ENCODE data around the gene PLPPR1. TPM values are rescaled to one million over a fixed set of nuclear protein-coding genes. Genes with fewer than 3 reads are reported as not detected.

PLPPR1 gene
- total RNA-seq, 1 experiment from 2014 or later, result not detected

DNA sequence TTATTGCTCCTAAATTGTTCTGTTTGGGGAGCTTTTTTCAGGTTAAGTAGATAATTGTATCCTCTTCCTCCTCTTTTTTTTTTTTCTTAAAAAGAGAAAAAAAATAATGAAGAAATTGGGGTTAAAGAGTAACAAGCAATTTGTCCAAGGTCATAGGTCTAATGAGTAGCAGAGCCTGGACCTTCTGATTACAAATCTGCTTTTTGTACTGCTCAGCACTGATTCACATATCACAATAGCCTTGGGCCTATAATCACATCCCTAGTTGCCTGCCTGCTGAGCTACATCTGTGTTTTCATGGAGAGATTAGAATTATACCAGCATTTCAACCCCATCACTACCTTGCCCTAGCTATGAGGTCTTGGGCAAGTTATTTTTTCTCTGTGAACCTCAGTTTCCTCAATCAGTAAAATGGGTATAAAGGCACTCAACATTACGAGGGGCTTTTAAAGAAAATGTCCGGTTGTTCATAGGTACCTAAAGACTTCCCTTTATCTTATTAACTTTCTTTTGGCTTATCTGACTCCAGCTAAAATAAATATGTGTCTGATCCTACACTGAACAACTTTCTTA, 204.0 kb downstream of the PLPPR1 start:
- no peaks in the 10 kb centered on the region for H3K36me3 ChIP-seq (ENCODE audit: control insufficient read depth, insufficient read depth, low read length)
- TF ChIP-seq, protein P1, sequence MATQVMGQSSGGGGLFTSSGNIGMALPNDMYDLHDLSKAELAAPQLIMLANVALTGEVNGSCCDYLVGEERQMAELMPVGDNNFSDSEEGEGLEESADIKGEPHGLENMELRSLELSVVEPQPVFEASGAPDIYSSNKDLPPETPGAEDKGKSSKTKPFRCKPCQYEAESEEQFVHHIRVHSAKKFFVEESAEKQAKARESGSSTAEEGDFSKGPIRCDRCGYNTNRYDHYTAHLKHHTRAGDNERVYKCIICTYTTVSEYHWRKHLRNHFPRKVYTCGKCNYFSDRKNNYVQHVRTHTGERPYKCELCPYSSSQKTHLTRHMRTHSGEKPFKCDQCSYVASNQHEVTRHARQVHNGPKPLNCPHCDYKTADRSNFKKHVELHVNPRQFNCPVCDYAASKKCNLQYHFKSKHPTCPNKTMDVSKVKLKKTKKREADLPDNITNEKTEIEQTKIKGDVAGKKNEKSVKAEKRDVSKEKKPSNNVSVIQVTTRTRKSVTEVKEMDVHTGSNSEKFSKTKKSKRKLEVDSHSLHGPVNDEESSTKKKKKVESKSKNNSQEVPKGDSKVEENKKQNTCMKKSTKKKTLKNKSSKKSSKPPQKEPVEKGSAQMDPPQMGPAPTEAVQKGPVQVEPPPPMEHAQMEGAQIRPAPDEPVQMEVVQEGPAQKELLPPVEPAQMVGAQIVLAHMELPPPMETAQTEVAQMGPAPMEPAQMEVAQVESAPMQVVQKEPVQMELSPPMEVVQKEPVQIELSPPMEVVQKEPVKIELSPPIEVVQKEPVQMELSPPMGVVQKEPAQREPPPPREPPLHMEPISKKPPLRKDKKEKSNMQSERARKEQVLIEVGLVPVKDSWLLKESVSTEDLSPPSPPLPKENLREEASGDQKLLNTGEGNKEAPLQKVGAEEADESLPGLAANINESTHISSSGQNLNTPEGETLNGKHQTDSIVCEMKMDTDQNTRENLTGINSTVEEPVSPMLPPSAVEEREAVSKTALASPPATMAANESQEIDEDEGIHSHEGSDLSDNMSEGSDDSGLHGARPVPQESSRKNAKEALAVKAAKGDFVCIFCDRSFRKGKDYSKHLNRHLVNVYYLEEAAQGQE (IDR thresholded peaks at IDR 0.05; ENCODE audit: insufficient read depth in 1 of 2, low read depth in 2 of 2, low read length in 1 of 2), result no peak
- TF ChIP-seq, protein P2, sequence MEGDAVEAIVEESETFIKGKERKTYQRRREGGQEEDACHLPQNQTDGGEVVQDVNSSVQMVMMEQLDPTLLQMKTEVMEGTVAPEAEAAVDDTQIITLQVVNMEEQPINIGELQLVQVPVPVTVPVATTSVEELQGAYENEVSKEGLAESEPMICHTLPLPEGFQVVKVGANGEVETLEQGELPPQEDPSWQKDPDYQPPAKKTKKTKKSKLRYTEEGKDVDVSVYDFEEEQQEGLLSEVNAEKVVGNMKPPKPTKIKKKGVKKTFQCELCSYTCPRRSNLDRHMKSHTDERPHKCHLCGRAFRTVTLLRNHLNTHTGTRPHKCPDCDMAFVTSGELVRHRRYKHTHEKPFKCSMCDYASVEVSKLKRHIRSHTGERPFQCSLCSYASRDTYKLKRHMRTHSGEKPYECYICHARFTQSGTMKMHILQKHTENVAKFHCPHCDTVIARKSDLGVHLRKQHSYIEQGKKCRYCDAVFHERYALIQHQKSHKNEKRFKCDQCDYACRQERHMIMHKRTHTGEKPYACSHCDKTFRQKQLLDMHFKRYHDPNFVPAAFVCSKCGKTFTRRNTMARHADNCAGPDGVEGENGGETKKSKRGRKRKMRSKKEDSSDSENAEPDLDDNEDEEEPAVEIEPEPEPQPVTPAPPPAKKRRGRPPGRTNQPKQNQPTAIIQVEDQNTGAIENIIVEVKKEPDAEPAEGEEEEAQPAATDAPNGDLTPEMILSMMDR (IDR thresholded peaks at IDR 0.05), result no peak
- TF ChIP-seq SIN3A (IDR thresholded peaks at IDR 0.05; ENCODE audit: borderline replicate concordance, insufficient read depth, low read depth, low read length), result no peak
- TF ChIP-seq TCF7L2 (IDR thresholded peaks at IDR 0.05; ENCODE audit: low read depth, low read length), result no peak
- no peak for TF ChIP-seq POLR2AphosphoS5 (IDR thresholded peaks at IDR 0.05; ENCODE audit: low read depth, low read length)
- in situ Hi-C loops (cut with HindIII; ENCODE audit: low pct_unique_long_range_greater_than_20kb, low sequenced_read_pairs), result no loop called here
- H3K4me3 ChIP-seq (ENCODE audit: low read depth in 2 of 2, low read length in 2 of 2), result no peak overlapping the region
- POLR2A ChIA-PET, result interaction anchor here (0.6 kb wide), 1 partner anchor 1082 kb away, joined by 6 read pairs; no protein-coding TSS in a partner anchor
- no peaks in the 10 kb centered on the region for H3K9me3 ChIP-seq (ENCODE audit: control insufficient read depth, insufficient read depth, low read depth, low read length)
- ATAC-seq (no peak), DNase-seq (ENCODE audit: low read depth, low spot score) (no peak)
- no peaks in the 10 kb centered on the region for H3K4me1 ChIP-seq (ENCODE audit: control insufficient read depth, insufficient read depth, low read length)
- intact Hi-C loops (cut with micrococcal nuclease; ENCODE audit: unreplicated experiment), result loop anchor here (5.0 kb wide), 1 partner anchor 515 kb away; no protein-coding TSS in a partner anchor
- BruUV-seq (replicated peaks), result no TSS peak
- CTCF ChIA-PET, result no interaction called here
- no peaks in the 10 kb centered on the region for H3K27me3 ChIP-seq (ENCODE audit: control insufficient read depth, insufficient read depth, low read length)
- no peak overlapping the region for H3K27ac ChIP-seq (ENCODE audit: low read length)

DNA sequence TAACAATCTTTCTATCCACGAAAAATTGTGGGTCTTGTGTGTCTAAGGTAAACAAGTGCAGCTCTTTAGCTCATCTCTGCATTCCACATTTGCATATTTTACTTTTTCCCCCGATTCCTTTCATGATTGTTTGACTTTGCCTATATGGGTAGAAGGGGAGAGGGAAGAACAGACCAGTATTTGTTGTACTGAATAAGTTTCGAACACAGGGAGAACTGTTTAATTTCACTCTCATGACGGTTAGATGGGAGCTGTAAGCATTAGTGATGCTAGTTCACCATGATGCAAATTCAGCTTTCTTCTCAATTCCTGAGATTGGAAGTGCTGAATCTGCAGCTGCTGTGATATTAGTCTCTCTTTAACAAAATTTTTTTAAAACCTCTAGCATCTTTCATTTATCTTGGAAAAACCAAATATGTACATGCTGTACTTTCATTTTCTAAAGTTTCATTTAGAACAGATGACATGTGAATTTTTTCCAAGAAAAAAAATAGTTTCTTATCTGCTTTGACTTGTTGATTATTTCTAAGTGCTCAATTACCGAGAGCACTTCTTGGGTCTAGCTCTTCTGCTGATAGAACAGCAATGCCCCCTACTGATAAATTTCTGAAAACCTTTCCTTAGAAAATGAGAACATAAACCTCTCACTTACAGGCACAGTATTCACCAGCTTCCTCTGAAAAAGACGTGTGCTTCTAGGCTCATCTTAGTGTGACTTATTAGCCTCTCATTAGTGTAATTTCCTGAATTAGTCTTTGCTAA, 206.8 kb downstream of the PLPPR1 start:
- Histone ChIP-seq H3K27me3 (ENCODE audit: control insufficient read depth, insufficient read depth, low read length) (no peaks in the 10 kb centered on the region), H3K36me3 (ENCODE audit: control insufficient read depth, insufficient read depth, low read length) (no peaks in the 10 kb centered on the region), H3K27ac (ENCODE audit: low read length) (no peak overlapping the region), H3K9me3 (ENCODE audit: control insufficient read depth, insufficient read depth, low read depth, low read length) (no peaks in the 10 kb centered on the region), H3K4me1 (ENCODE audit: control insufficient read depth, insufficient read depth, low read length) (no peaks in the 10 kb centered on the region), H3K4me3 (ENCODE audit: low read depth in 2 of 2, low read length in 2 of 2) (no peak overlapping the region)
- ATAC-seq (no peak), DNase-seq (ENCODE audit: low read depth, low spot score) (no peak)
- TF ChIP-seq, protein P2 (IDR thresholded peaks at IDR 0.05), result peak; percentile 53; the same call in 1 of the 2 replicates
- TF ChIP-seq TCF7L2 (IDR thresholded peaks at IDR 0.05; ENCODE audit: low read depth, low read length), result no peak
- intact Hi-C loops (cut with micrococcal nuclease; ENCODE audit: unreplicated experiment) (loop anchor here (5.0 kb wide), 1 partner anchor 633 kb away; no protein-coding TSS in a partner anchor), in situ Hi-C loops (cut with HindIII; ENCODE audit: low pct_unique_long_range_greater_than_20kb, low sequenced_read_pairs) (no loop called here)
- POLR2A ChIA-PET, result interaction anchor here (0.6 kb wide), 1 partner anchor 758 kb away, joined by 3 read pairs; no protein-coding TSS in a partner anchor
- BruUV-seq (replicated peaks), result no TSS peak
- CTCF ChIA-PET, result no interaction called here

Data from Panc1 (cell line).